ENCODE data around the gene SLC9C2. TPM values are rescaled to one million over a fixed set of nuclear protein-coding genes. Genes with fewer than 3 reads are reported as not detected.

SLC9C2 gene
- polyA plus RNA-seq, 3 donors = not detected

DNA sequence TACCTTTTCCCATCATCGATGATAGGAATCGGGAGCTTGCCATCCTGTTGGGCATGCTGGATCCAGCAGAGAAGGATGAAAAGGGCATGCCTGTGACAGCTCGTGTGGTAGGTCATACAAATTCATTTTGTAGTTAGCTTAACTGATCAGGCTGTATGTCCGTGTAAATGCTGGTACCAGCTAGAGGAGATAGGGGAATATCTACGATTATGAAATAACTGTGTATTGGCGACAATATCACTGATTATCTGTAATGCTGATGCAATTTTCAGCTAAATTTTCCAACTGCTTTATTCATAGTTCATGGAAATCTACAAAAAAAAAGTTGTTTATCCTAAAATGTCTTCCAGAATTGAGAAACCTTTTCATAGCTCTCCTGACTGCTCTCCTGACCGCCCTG is 117.5 kb downstream of the SLC9C2 start:
- H3K27ac Mint-ChIP-seq = no peak overlapping the region
- no peak overlapping the region for H3K27ac ChIP-seq (ENCODE audit: low read depth in 1 of 2, low read length in 2 of 2)
- WGBS (ENCODE audit: insufficient coverage) = 100% methylated on average over 2 of the region's 7 CpGs
- H2AFZ ChIP-seq (ENCODE audit: insufficient read depth, low read depth, low read length, poor library complexity, severe bottlenecking) = no peak overlapping the region
- H3K27me3 ChIP-seq (ENCODE audit: control insufficient read depth in 2 of 2, insufficient read depth in 2 of 2, low read length in 2 of 2) = no peaks in the 10 kb centered on the region
- no peaks in the 10 kb centered on the region for H3K79me2 ChIP-seq (ENCODE audit: insufficient read depth, low read length)
- no peaks in the 10 kb centered on the region for H3K4me1 ChIP-seq (ENCODE audit: control insufficient read depth in 1 of 2, insufficient read depth in 2 of 2, low read length in 2 of 2)
- H3K9me3 Mint-ChIP-seq = no peaks in the 10 kb centered on the region
- intact Hi-C loops (cut with micrococcal nuclease) = no loop called here
- no peak overlapping the region for H3K4me3 ChIP-seq (replicated peaks in 1 of 3; ENCODE audit: low read depth in 2 of 3, low read length in 3 of 3)
- no peaks in the 10 kb centered on the region for H3K9me3 ChIP-seq (replicated peaks in 1 of 2; ENCODE audit: control insufficient read depth in 1 of 2, insufficient read depth in 1 of 2, low read length in 2 of 2)
- peaks cover 75 to 97% of the 10 kb centered on the region in 2 donors for H3K36me3 ChIP-seq (replicated peaks in 1 of 2; ENCODE audit: control insufficient read depth in 1 of 2, insufficient read depth in 2 of 2, low read length in 2 of 2)
- no peak for DNase-seq
- H4K20me1 ChIP-seq (ENCODE audit: insufficient read depth, low read length) = no peaks in the 10 kb centered on the region
- H3K4me1 Mint-ChIP-seq = peaks cover 1% of the 10 kb centered on the region
- TF ChIP-seq, protein P1, sequence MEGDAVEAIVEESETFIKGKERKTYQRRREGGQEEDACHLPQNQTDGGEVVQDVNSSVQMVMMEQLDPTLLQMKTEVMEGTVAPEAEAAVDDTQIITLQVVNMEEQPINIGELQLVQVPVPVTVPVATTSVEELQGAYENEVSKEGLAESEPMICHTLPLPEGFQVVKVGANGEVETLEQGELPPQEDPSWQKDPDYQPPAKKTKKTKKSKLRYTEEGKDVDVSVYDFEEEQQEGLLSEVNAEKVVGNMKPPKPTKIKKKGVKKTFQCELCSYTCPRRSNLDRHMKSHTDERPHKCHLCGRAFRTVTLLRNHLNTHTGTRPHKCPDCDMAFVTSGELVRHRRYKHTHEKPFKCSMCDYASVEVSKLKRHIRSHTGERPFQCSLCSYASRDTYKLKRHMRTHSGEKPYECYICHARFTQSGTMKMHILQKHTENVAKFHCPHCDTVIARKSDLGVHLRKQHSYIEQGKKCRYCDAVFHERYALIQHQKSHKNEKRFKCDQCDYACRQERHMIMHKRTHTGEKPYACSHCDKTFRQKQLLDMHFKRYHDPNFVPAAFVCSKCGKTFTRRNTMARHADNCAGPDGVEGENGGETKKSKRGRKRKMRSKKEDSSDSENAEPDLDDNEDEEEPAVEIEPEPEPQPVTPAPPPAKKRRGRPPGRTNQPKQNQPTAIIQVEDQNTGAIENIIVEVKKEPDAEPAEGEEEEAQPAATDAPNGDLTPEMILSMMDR (IDR thresholded peaks at IDR 0.05) = no peak
- H3K27me3 Mint-ChIP-seq (ENCODE audit: low read depth in 3 of 3) = peaks cover 0 to 2% (median 0%) of the 10 kb centered on the region in 3 donors
- peaks cover 80 to 85% of the 10 kb centered on the region in 2 donors for H3K36me3 Mint-ChIP-seq
- no peak overlapping the region for H3K9ac ChIP-seq (ENCODE audit: insufficient read depth, low read length, poor library complexity, severe bottlenecking)
- no peak overlapping the region for H3K4me2 ChIP-seq (replicated peaks; ENCODE audit: extremely low read depth, low read length, poor library complexity, severe bottlenecking)
- H3K4me3 Mint-ChIP-seq = no peak overlapping the region

DNA sequence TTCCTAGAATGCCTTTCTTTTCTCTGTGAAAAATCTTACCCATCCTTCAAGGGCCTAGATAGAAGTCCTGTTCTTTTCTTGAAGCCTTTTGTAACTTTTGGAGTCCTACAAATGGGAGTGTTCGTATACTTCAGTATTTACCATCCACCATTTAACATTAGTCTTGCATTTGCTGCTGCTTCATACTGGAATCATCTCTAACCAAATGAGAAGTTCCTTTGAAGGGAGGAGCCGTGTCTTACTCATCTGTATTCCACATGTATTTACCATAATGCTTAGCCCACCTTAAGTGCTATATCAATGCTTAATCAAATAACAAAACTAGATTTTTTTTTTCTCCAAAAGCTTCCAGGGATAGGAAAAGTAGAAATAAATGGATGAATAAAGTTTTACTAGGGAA is 118.6 kb downstream of the SLC9C2 start:
- Histone ChIP-seq H3K4me2 (replicated peaks; ENCODE audit: extremely low read depth, low read length, poor library complexity, severe bottlenecking) (no peak overlapping the region), H3K9me3 (replicated peaks in 1 of 2; ENCODE audit: control insufficient read depth in 1 of 2, insufficient read depth in 1 of 2, low read length in 2 of 2) (no peaks in the 10 kb centered on the region), H3K79me2 (ENCODE audit: insufficient read depth, low read length) (peaks cover 9% of the 10 kb centered on the region), H3K27me3 (ENCODE audit: control insufficient read depth in 2 of 2, insufficient read depth in 2 of 2, low read length in 2 of 2) (no peaks in the 10 kb centered on the region), H3K4me3 (replicated peaks in 1 of 3; ENCODE audit: low read depth in 2 of 3, low read length in 3 of 3) (no peak overlapping the region), H3K27ac (ENCODE audit: low read depth in 1 of 2, low read length in 2 of 2) (no peak overlapping the region), H4K20me1 (ENCODE audit: insufficient read depth, low read length) (no peaks in the 10 kb centered on the region), H3K4me1 (ENCODE audit: control insufficient read depth in 1 of 2, insufficient read depth in 2 of 2, low read length in 2 of 2) (peaks cover 10 to 11% of the 10 kb centered on the region in 2 donors), H3K9ac (ENCODE audit: insufficient read depth, low read length, poor library complexity, severe bottlenecking) (no peak overlapping the region), H2AFZ (ENCODE audit: insufficient read depth, low read depth, low read length, poor library complexity, severe bottlenecking) (no peak overlapping the region), H3K36me3 (replicated peaks in 1 of 2; ENCODE audit: control insufficient read depth in 1 of 2, insufficient read depth in 2 of 2, low read length in 2 of 2) (peaks cover 74 to 87% of the 10 kb centered on the region in 2 donors)
- no CpG with 5 or more reads among the region's 2 CpGs for WGBS (ENCODE audit: insufficient coverage)
- Mint-ChIP-seq H3K9me3 (no peaks in the 10 kb centered on the region), H3K27ac (no peak overlapping the region), H3K36me3 (peaks cover 76 to 81% of the 10 kb centered on the region in 2 donors), H3K4me3 (no peak overlapping the region), H3K27me3 (ENCODE audit: low read depth in 3 of 3) (peaks cover 0 to 2% (median 0%) of the 10 kb centered on the region in 3 donors), H3K4me1 (peaks cover 13% of the 10 kb centered on the region)
- TF ChIP-seq, protein P1 (IDR thresholded peaks at IDR 0.05) = no peak
- DNase-seq = no peak
- intact Hi-C loops (cut with micrococcal nuclease) = no loop called here
